Measurements from ENCODE around the gene RNASEH2A.

DNA sequence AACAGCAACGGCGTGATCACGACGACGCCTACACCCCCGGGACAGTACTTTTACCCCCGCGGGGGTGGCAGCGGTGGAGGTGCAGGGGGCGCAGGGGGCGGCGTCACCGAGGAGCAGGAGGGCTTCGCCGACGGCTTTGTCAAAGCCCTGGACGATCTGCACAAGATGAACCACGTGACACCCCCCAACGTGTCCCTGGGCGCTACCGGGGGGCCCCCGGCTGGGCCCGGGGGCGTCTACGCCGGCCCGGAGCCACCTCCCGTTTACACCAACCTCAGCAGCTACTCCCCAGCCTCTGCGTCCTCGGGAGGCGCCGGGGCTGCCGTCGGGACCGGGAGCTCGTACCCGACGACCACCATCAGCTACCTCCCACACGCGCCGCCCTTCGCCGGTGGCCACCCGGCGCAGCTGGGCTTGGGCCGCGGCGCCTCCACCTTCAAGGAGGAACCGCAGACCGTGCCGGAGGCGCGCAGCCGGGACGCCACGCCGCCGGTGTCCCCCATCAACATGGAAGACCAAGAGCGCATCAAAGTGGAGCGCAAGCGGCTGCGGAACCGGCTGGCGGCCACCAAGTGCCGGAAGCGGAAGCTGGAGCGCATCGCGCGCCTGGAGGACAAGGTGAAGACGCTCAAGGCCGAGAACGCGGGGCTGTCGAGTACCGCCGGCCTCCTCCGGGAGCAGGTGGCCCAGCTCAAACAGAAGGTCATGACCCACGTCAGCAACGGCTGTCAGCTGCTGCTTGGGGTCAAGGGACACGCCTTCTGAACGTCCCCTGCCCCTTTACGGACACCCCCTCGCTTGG is 14.1 kb upstream of the RNASEH2A start:
- TF ChIP-seq, protein P1, sequence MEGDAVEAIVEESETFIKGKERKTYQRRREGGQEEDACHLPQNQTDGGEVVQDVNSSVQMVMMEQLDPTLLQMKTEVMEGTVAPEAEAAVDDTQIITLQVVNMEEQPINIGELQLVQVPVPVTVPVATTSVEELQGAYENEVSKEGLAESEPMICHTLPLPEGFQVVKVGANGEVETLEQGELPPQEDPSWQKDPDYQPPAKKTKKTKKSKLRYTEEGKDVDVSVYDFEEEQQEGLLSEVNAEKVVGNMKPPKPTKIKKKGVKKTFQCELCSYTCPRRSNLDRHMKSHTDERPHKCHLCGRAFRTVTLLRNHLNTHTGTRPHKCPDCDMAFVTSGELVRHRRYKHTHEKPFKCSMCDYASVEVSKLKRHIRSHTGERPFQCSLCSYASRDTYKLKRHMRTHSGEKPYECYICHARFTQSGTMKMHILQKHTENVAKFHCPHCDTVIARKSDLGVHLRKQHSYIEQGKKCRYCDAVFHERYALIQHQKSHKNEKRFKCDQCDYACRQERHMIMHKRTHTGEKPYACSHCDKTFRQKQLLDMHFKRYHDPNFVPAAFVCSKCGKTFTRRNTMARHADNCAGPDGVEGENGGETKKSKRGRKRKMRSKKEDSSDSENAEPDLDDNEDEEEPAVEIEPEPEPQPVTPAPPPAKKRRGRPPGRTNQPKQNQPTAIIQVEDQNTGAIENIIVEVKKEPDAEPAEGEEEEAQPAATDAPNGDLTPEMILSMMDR (IDR thresholded peaks at IDR 0.05; ENCODE audit: insufficient read depth, low read length, poor library complexity, severe bottlenecking), result no peak
- no peak for TF ChIP-seq EZH2phosphoT487 (conservative IDR thresholded peaks at IDR 0.05; ENCODE audit: low read length)
